WTC11 (cell line): ENCODE results near the gene DUSP3. TPM values are rescaled to one million over a fixed set of nuclear protein-coding genes. Genes with fewer than 3 reads are reported as not detected.

ENCODE experiments used
- ATAC-seq: fragments of 200-7000 bp; cut with Tn5 transposase; 2 replicates; pipeline ENCODE4 v1.10.0; 2021; ENCODE audit warnings: mild to moderate bottlenecking, moderate library complexity
- CTCF ChIA-PET: fragments of 300-600 bp; sonication (Branson Sonifier 250); formaldehyde crosslinking; loops from one replicate; lab custom pipeline; 2021; ENCODE audit warnings: antibody characterized with exemption; lab: Charles Lee
- POLR2A ChIA-PET: fragments of 350-600 bp; sonication (Branson Sonifier 250); formaldehyde crosslinking; loops from one replicate; lab custom pipeline; 2021; ENCODE audit warnings: antibody characterized with exemption; lab: Charles Lee
- DNase-seq: peaks from one replicate; pipeline ENCODE4 v3.0.0; 2021; ENCODE audit warnings: low spot score
- H3K27ac Mint-ChIP-seq: 2 replicates; pipeline ENCODE4 v1.8.0; 2021; ENCODE audit warnings: mixed read lengths
- H3K27me3 Mint-ChIP-seq: 2 replicates; pipeline ENCODE4 v1.8.0; 2021; ENCODE audit warnings: low read depth, mild to moderate bottlenecking, moderate library complexity, mixed read lengths
- H3K36me3 Mint-ChIP-seq: 2 replicates; pipeline ENCODE4 v1.8.0; 2021; ENCODE audit warnings: mixed read lengths
- H3K4me1 Mint-ChIP-seq: 2 replicates; pipeline ENCODE4 v1.8.0; 2022; ENCODE audit warnings: mixed read lengths
- H3K4me3 Mint-ChIP-seq: 2 replicates; pipeline ENCODE4 v1.8.0; 2021; ENCODE audit warnings: mild to moderate bottlenecking, moderate library complexity, mixed read lengths
- H3K9me3 Mint-ChIP-seq: 2 replicates; pipeline ENCODE4 v1.8.0; 2021; ENCODE audit warnings: mixed read lengths
- ETV6 ChIP-seq: sonication (generic); formaldehyde crosslinking; IDR thresholded peaks from 2 replicates; pipeline ENCODE4 v1.8.1; 2022; ENCODE audit warnings: mild to moderate bottlenecking, missing genetic modification reagents
- HMGA2 ChIP-seq: fragments of 250-450 bp; sonication (Bioruptor Pico); IDR thresholded peaks from 2 replicates; pipeline ENCODE4 v1.4.0; 2021; ENCODE audit warnings: mild to moderate bottlenecking, moderate library complexity
- HMGXB4 ChIP-seq: sonication (generic); formaldehyde crosslinking; IDR thresholded peaks from 2 replicates; pipeline ENCODE4 v1.8.1; 2023; ENCODE audit warnings: mild to moderate bottlenecking, moderate library complexity, missing genetic modification reagents
- MLX ChIP-seq: sonication (generic); formaldehyde crosslinking; IDR thresholded peaks from 2 replicates; pipeline ENCODE4 v1.8.1; 2023; ENCODE audit warnings: mild to moderate bottlenecking, missing genetic modification reagents, moderate library complexity
- NFE2L1 ChIP-seq: sonication (generic); formaldehyde crosslinking; IDR thresholded peaks from 2 replicates; pipeline ENCODE4 v1.8.1; 2023; ENCODE audit warnings: missing genetic modification reagents
- SMAD4 ChIP-seq: sonication (generic); formaldehyde crosslinking; IDR thresholded peaks from 2 replicates; pipeline ENCODE4 v1.8.0; 2022; ENCODE audit warnings: mild to moderate bottlenecking, missing genetic modification reagents
- TEAD1 ChIP-seq: sonication (generic); formaldehyde crosslinking; IDR thresholded peaks from 2 replicates; pipeline ENCODE4 v1.8.0; 2022; ENCODE audit warnings: mild to moderate bottlenecking, missing genetic modification reagents
- USF1 ChIP-seq: sonication (generic); formaldehyde crosslinking; IDR thresholded peaks from 2 replicates; pipeline ENCODE4 v1.8.0; 2022; ENCODE audit warnings: mild to moderate bottlenecking, missing genetic modification reagents
- ZBTB21 ChIP-seq: sonication (generic); formaldehyde crosslinking; IDR thresholded peaks from 2 replicates; pipeline ENCODE4 v1.8.1; 2023; ENCODE audit warnings: mild to moderate bottlenecking, missing genetic modification reagents, borderline replicate concordance
- ZNF121 ChIP-seq: sonication (generic); formaldehyde crosslinking; IDR thresholded peaks from 2 replicates; pipeline ENCODE4 v1.8.0; 2023; ENCODE audit warnings: missing genetic modification reagents
- ZNF232 ChIP-seq: sonication (generic); formaldehyde crosslinking; IDR thresholded peaks from 2 replicates; pipeline ENCODE4 v1.8.0; 2022; ENCODE audit warnings: mild to moderate bottlenecking, missing genetic modification reagents
- ZNF317 ChIP-seq: sonication (generic); formaldehyde crosslinking; IDR thresholded peaks from 2 replicates; pipeline ENCODE4 v1.8.1; 2023; ENCODE audit warnings: low read depth, mild to moderate bottlenecking, moderate library complexity, missing genetic modification reagents, borderline replicate concordance
- ZNF396 ChIP-seq: fragments of 250-450 bp; sonication (Bioruptor Pico); IDR thresholded peaks from 2 replicates; pipeline ENCODE4 v1.8.0; 2021; ENCODE audit warnings: mild to moderate bottlenecking, moderate library complexity, borderline replicate concordance
- total RNA-seq: library from RNA; stranded (reverse); gene quantifications from 3 replicates; pipeline ENCODE4 v1.2.3, GENCODE V29; 2021
- TF ChIP-seq, protein P1 (sequence below): sonication (generic); formaldehyde crosslinking; IDR thresholded peaks from 2 replicates; pipeline ENCODE4 v1.8.0; 2022; ENCODE audit warnings: mild to moderate bottlenecking, missing genetic modification reagents
- TF ChIP-seq, protein P2 (sequence below): sonication (generic); formaldehyde crosslinking; conservative IDR thresholded peaks from 2 replicates; pipeline ENCODE4 v1.8.1; 2022; ENCODE audit warnings: mild to moderate bottlenecking, missing genetic modification reagents
- TF ChIP-seq, protein P3 (sequence below): sonication (generic); formaldehyde crosslinking; IDR thresholded peaks from 2 replicates; pipeline ENCODE4 v1.8.0; 2022; ENCODE audit warnings: missing genetic modification reagents
- TF ChIP-seq, protein P4 (sequence below): sonication (generic); formaldehyde crosslinking; IDR thresholded peaks from 2 replicates; pipeline ENCODE4 v1.8.0; 2023; ENCODE audit warnings: missing genetic modification reagents
- TF ChIP-seq, protein P5 (sequence below): sonication (generic); formaldehyde crosslinking; IDR thresholded peaks from 2 replicates; pipeline ENCODE4 v1.8.1; 2022; ENCODE audit warnings: mild to moderate bottlenecking, missing genetic modification reagents, moderate library complexity, borderline replicate concordance

DUSP3 gene
- total RNA-seq, 1 experiment from 2014 or later: 31.5 TPM

DNA sequence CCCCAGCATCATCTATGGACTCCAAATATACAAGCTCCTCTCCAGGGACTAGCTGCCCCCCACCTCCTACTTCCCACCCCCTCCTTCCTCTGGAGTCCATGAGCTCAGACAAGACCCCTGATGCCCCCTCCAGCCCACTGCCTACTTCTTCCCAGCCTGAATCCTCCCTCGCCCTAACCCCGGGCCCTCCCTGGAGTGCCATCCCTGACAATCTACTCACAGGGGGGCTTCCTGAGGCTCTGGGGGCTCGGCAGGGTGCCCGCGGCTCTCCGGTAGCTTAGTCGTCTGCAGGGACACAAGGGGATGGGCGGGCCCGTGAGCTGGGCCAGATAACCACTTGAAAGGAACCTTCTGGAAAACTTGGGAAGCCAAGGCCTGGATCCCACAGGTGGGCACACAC lies 39.0 kb upstream of the DUSP3 start:
- TF ChIP-seq ZNF396 (CRISPR knock-in tag) (no peak), ZBTB21 (CRISPR knock-in tag) (no peak), NFE2L1 (CRISPR knock-in tag) (no peak), SMAD4 (CRISPR knock-in tag) (no peak), ZNF121 (CRISPR knock-in tag) (no peak), ZNF232 (CRISPR knock-in tag) (no peak)
- TF ChIP-seq, protein P1, sequence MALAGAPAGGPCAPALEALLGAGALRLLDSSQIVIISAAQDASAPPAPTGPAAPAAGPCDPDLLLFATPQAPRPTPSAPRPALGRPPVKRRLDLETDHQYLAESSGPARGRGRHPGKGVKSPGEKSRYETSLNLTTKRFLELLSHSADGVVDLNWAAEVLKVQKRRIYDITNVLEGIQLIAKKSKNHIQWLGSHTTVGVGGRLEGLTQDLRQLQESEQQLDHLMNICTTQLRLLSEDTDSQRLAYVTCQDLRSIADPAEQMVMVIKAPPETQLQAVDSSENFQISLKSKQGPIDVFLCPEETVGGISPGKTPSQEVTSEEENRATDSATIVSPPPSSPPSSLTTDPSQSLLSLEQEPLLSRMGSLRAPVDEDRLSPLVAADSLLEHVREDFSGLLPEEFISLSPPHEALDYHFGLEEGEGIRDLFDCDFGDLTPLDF: no peak
- TF ChIP-seq, protein P2, sequence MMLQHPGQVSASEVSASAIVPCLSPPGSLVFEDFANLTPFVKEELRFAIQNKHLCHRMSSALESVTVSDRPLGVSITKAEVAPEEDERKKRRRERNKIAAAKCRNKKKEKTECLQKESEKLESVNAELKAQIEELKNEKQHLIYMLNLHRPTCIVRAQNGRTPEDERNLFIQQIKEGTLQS (CRISPR knock-in tag): no peak
- TF ChIP-seq, protein P3, sequence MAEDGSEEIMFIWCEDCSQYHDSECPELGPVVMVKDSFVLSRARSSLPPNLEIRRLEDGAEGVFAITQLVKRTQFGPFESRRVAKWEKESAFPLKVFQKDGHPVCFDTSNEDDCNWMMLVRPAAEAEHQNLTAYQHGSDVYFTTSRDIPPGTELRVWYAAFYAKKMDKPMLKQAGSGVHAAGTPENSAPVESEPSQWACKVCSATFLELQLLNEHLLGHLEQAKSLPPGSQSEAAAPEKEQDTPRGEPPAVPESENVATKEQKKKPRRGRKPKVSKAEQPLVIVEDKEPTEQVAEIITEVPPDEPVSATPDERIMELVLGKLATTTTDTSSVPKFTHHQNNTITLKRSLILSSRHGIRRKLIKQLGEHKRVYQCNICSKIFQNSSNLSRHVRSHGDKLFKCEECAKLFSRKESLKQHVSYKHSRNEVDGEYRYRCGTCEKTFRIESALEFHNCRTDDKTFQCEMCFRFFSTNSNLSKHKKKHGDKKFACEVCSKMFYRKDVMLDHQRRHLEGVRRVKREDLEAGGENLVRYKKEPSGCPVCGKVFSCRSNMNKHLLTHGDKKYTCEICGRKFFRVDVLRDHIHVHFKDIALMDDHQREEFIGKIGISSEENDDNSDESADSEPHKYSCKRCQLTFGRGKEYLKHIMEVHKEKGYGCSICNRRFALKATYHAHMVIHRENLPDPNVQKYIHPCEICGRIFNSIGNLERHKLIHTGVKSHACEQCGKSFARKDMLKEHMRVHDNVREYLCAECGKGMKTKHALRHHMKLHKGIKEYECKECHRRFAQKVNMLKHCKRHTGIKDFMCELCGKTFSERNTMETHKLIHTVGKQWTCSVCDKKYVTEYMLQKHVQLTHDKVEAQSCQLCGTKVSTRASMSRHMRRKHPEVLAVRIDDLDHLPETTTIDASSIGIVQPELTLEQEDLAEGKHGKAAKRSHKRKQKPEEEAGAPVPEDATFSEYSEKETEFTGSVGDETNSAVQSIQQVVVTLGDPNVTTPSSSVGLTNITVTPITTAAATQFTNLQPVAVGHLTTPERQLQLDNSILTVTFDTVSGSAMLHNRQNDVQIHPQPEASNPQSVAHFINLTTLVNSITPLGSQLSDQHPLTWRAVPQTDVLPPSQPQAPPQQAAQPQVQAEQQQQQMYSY (CRISPR knock-in tag): no peak
- Mint-ChIP-seq H3K9me3 (no peaks in the 10 kb centered on the region), H3K4me3 (no peak overlapping the region), H3K27ac (no peak overlapping the region), H3K4me1 (peaks cover 9% of the 10 kb centered on the region), H3K27me3 (no peaks in the 10 kb centered on the region), H3K36me3 (no peaks in the 10 kb centered on the region; the same call in 1 of the 2 replicates)
- CTCF ChIA-PET: interaction anchor here (0.7 to 4.7 kb wide), 3 partner anchors 22 to 60 kb away, joined by 3 to 78 read pairs (median 5); partner anchors contain the start of gene CD300LG
- no peak for DNase-seq
- ATAC-seq: no peak
- POLR2A ChIA-PET: interaction anchor here (0.6 to 1.0 kb wide), 2 partner anchors 40 to 271 kb away, joined by 3 to 4 read pairs; no protein-coding TSS in a partner anchor

DNA sequence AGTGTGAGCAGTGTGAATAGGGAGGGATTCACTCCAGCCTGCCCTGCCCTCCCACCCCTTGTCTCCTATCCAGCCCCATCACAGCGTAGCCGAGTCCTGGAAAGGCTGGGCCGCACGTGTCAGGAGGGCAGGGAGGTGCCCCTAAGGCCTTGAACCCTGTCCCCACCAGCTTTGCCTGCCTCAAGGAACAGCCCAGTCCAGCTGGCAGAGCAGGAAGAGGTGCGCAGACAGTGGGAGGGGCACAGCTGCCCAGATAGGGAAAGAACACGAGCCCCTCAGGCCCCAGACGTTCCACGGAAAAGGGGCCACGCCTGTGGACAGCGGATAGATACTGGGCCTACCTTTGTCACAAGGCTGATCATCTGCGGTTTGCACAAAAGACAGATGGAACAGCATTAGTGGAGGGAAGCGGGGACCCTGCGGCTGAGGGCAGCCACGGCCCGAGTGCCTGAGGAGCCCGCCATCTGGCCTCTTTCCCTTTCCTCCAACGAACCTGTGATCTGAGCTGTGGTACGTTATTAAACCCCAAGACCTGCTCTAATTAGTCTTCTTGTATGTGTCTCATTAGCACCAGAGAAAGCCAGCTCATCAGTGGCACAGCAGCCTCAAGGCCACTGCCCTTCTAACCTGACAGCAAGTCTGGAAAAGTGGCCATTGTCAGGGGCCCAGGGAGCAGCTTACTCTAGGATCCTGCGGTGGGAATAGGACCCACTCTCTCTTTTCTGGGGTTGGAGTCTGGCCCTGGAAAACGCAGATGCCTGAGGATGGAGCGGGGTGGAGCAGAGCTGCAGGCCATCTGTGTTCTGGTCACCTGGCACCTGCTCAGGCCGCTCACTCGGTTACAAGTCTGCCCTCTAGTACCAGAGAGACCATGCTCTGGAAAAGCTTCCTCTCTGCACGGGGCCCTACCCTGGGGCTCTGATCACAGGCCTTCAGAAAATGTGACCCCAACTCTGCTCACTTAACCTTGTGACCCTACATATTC lies 37.9 kb upstream of the DUSP3 start:
- ATAC-seq (no peak), DNase-seq (no peak)
- Mint-ChIP-seq H3K27me3 (no peaks in the 10 kb centered on the region), H3K9me3 (no peaks in the 10 kb centered on the region), H3K27ac (no peak overlapping the region), H3K36me3 (no peaks in the 10 kb centered on the region; the same call in 1 of the 2 replicates), H3K4me1 (peaks cover 9% of the 10 kb centered on the region), H3K4me3 (no peak overlapping the region)
- POLR2A ChIA-PET: no interaction called here
- CTCF ChIA-PET: interaction anchor here (0.8 to 4.7 kb wide), 2 partner anchors 10 to 29 kb away, joined by 4 to 78 read pairs; partner anchors contain the start of gene CD300LG
- no peak for TF ChIP-seq MLX
- TF ChIP-seq, protein P4, sequence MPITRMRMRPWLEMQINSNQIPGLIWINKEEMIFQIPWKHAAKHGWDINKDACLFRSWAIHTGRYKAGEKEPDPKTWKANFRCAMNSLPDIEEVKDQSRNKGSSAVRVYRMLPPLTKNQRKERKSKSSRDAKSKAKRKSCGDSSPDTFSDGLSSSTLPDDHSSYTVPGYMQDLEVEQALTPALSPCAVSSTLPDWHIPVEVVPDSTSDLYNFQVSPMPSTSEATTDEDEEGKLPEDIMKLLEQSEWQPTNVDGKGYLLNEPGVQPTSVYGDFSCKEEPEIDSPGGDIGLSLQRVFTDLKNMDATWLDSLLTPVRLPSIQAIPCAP (CRISPR knock-in tag): no peak
- TF ChIP-seq HMGA2: no peak
- no peak for TF ChIP-seq HMGXB4 (CRISPR knock-in tag)
- TF ChIP-seq USF1 (CRISPR knock-in tag): no peak
- TF ChIP-seq TEAD1 (CRISPR knock-in tag): no peak
- TF ChIP-seq, protein P2 (CRISPR knock-in tag): no peak
- TF ChIP-seq, protein P5, sequence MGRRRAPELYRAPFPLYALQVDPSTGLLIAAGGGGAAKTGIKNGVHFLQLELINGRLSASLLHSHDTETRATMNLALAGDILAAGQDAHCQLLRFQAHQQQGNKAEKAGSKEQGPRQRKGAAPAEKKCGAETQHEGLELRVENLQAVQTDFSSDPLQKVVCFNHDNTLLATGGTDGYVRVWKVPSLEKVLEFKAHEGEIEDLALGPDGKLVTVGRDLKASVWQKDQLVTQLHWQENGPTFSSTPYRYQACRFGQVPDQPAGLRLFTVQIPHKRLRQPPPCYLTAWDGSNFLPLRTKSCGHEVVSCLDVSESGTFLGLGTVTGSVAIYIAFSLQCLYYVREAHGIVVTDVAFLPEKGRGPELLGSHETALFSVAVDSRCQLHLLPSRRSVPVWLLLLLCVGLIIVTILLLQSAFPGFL: no peak
- TF ChIP-seq ZNF317 (CRISPR knock-in tag): no peak
- no peak for TF ChIP-seq ETV6 (CRISPR knock-in tag)
